WTC11 (cell line): Measurements from ENCODE around the gene SGCA. TPM values are rescaled to one million over a fixed set of nuclear protein-coding genes. Genes with fewer than 3 reads are reported as not detected.

Source experiments
- ATAC-seq: fragments of 200-7000 bp; cut with Tn5 transposase; 2 replicates; pipeline ENCODE4 v1.10.0; 2021; ENCODE audit warnings: mild to moderate bottlenecking, moderate library complexity
- CTCF ChIA-PET: fragments of 300-600 bp; sonication (Branson Sonifier 250); formaldehyde crosslinking; loops from one replicate; lab custom pipeline; 2021; ENCODE audit warnings: antibody characterized with exemption; lab: Charles Lee
- POLR2A ChIA-PET: fragments of 350-600 bp; sonication (Branson Sonifier 250); formaldehyde crosslinking; loops from one replicate; lab custom pipeline; 2021; ENCODE audit warnings: antibody characterized with exemption; lab: Charles Lee
- DNase-seq: peaks from one replicate; pipeline ENCODE4 v3.0.0; 2021; ENCODE audit warnings: low spot score
- H3K27ac Mint-ChIP-seq: 2 replicates; pipeline ENCODE4 v1.8.0; 2021; ENCODE audit warnings: mixed read lengths
- H3K27me3 Mint-ChIP-seq: 2 replicates; pipeline ENCODE4 v1.8.0; 2021; ENCODE audit warnings: low read depth, mild to moderate bottlenecking, moderate library complexity, mixed read lengths
- H3K36me3 Mint-ChIP-seq: 2 replicates; pipeline ENCODE4 v1.8.0; 2021; ENCODE audit warnings: mixed read lengths
- H3K4me1 Mint-ChIP-seq: 2 replicates; pipeline ENCODE4 v1.8.0; 2022; ENCODE audit warnings: mixed read lengths
- H3K4me3 Mint-ChIP-seq: 2 replicates; pipeline ENCODE4 v1.8.0; 2021; ENCODE audit warnings: mild to moderate bottlenecking, moderate library complexity, mixed read lengths
- H3K9me3 Mint-ChIP-seq: 2 replicates; pipeline ENCODE4 v1.8.0; 2021; ENCODE audit warnings: mixed read lengths
- GRHL2 ChIP-seq: fragments of 250-450 bp; sonication (Bioruptor Pico); IDR thresholded peaks from 2 replicates; pipeline ENCODE4 v1.8.0; 2022; ENCODE audit warnings: mild to moderate bottlenecking, moderate library complexity; ENCODE audit not compliant: insufficient replicate concordance, severe bottlenecking
- HMGA2 ChIP-seq: fragments of 250-450 bp; sonication (Bioruptor Pico); IDR thresholded peaks from 2 replicates; pipeline ENCODE4 v1.4.0; 2021; ENCODE audit warnings: mild to moderate bottlenecking, moderate library complexity
- JAZF1 ChIP-seq: fragments of 250-450 bp; sonication (Bioruptor Pico); IDR thresholded peaks from 2 replicates; pipeline ENCODE4 v1.9.0; 2021; ENCODE audit warnings: moderate library complexity, mild to moderate bottlenecking, inconsistent platforms
- JUN ChIP-seq: sonication (generic); formaldehyde crosslinking; IDR thresholded peaks from 2 replicates; pipeline ENCODE4 v1.8.0; 2023; ENCODE audit warnings: mild to moderate bottlenecking, missing genetic modification reagents
- KAT7 ChIP-seq: sonication (generic); formaldehyde crosslinking; IDR thresholded peaks from 2 replicates; pipeline ENCODE4 v1.8.1; 2023; ENCODE audit warnings: missing genetic modification reagents, mild to moderate bottlenecking, borderline replicate concordance
- NFATC4 ChIP-seq: fragments of 250-450 bp; sonication (Bioruptor Pico); IDR thresholded peaks from 2 replicates; pipeline ENCODE4 v1.9.0; 2021; ENCODE audit warnings: mild to moderate bottlenecking
- NFE2L1 ChIP-seq: sonication (generic); formaldehyde crosslinking; IDR thresholded peaks from 2 replicates; pipeline ENCODE4 v1.8.1; 2023; ENCODE audit warnings: missing genetic modification reagents
- NR1H2 ChIP-seq: sonication (generic); formaldehyde crosslinking; IDR thresholded peaks from 2 replicates; pipeline ENCODE4 v1.9.0; 2021; ENCODE audit warnings: mild to moderate bottlenecking, moderate library complexity, missing genetic modification reagents
- SMAD4 ChIP-seq: sonication (generic); formaldehyde crosslinking; IDR thresholded peaks from 2 replicates; pipeline ENCODE4 v1.8.0; 2022; ENCODE audit warnings: mild to moderate bottlenecking, missing genetic modification reagents
- TEAD4 ChIP-seq: sonication (generic); formaldehyde crosslinking; IDR thresholded peaks from 2 replicates; pipeline ENCODE4 v1.8.0; 2022; ENCODE audit warnings: mild to moderate bottlenecking, missing genetic modification reagents
- ZBTB21 ChIP-seq: sonication (generic); formaldehyde crosslinking; IDR thresholded peaks from 2 replicates; pipeline ENCODE4 v1.8.1; 2023; ENCODE audit warnings: mild to moderate bottlenecking, missing genetic modification reagents, borderline replicate concordance
- ZNF121 ChIP-seq: sonication (generic); formaldehyde crosslinking; IDR thresholded peaks from 2 replicates; pipeline ENCODE4 v1.8.0; 2023; ENCODE audit warnings: missing genetic modification reagents
- ZNF219 ChIP-seq: sonication (generic); formaldehyde crosslinking; IDR thresholded peaks from 2 replicates; pipeline ENCODE4 v1.8.0; 2023; ENCODE audit warnings: missing genetic modification reagents, mild to moderate bottlenecking, borderline replicate concordance
- total RNA-seq: library from RNA; stranded (reverse); gene quantifications from 3 replicates; pipeline ENCODE4 v1.2.3, GENCODE V29; 2021
- TF ChIP-seq, protein P1 (sequence below): sonication (generic); formaldehyde crosslinking; IDR thresholded peaks from 2 replicates; pipeline ENCODE4 v1.8.1; 2022; ENCODE audit warnings: missing genetic modification reagents, borderline replicate concordance
- TF ChIP-seq, protein P2 (sequence below): sonication (generic); formaldehyde crosslinking; IDR thresholded peaks from 2 replicates; pipeline ENCODE4 v1.8.1; 2022; ENCODE audit warnings: mild to moderate bottlenecking, moderate library complexity, missing genetic modification reagents
- TF ChIP-seq, protein P3 (sequence below): sonication (generic); formaldehyde crosslinking; IDR thresholded peaks from 2 replicates; pipeline ENCODE4 v1.8.1; 2023; ENCODE audit warnings: mild to moderate bottlenecking, missing genetic modification reagents
- TF ChIP-seq, protein P4 (sequence below): fragments of 250-450 bp; sonication (Bioruptor Pico); IDR thresholded peaks from 2 replicates; pipeline ENCODE4 v1.9.0; 2021; ENCODE audit warnings: moderate library complexity, mild to moderate bottlenecking, inconsistent platforms, borderline replicate concordance
- TF ChIP-seq, protein P5 (sequence below): sonication (generic); formaldehyde crosslinking; IDR thresholded peaks from 2 replicates; pipeline ENCODE4 v1.8.1; 2023; ENCODE audit warnings: mild to moderate bottlenecking, missing genetic modification reagents, borderline replicate concordance

SGCA gene
- total RNA-seq, 1 experiment from 2014 or later = 1.0 TPM

DNA sequence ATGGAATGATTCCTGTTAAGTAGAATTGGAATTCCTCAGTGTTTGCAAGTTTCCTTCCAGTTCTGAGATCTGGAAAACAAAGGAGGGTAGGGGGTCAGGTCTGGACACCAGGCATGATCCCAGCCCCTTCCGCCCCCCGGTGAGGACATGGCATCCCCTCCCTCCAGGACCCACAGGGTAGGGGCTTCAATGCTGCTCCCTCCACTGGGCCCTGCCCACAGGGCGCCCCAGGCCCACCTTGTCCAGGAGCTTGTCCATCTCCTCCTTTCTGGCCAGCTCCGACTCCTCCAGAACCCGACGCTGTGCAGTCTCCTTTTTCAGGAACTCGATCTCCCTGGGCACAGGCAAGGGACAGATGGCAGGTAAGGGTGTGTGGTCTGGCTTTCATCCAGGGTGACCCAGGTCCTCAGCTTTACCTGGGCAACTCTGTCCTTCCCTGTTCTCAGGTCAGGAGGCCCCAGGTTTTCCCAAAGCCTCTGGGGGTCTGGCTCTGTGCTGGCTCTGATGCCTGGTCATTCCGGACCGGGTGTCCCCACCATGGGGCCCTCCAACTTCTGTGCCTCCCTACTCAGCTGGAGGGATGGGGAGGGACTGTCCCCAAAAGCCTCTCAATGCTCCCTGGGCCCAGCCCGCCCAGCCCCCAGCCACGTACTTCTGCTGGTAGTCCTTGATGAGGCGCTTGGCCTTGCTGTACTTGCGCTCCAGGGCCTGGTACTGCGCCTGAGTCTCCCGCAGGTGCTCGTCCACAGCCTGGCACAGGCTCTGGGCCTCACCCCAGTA, 30.3 kb upstream of the SGCA start:
- Mint-ChIP-seq H3K9me3 (no peaks in the 10 kb centered on the region), H3K36me3 (peaks cover 24% of the 10 kb centered on the region), H3K4me3 (no peak overlapping the region), H3K27me3 (peaks cover 19% of the 10 kb centered on the region), H3K4me1 (peaks cover 39% of the 10 kb centered on the region), H3K27ac (no peak overlapping the region)
- ATAC-seq = no peak
- ChIA-PET POLR2A (no interaction called here), CTCF (interaction anchor here (1.0 to 1.9 kb wide), 6 partner anchors 10 to 41 kb away, joined by 3 to 10 read pairs (median 6); no protein-coding TSS in a partner anchor)
- TF ChIP-seq, protein P1, sequence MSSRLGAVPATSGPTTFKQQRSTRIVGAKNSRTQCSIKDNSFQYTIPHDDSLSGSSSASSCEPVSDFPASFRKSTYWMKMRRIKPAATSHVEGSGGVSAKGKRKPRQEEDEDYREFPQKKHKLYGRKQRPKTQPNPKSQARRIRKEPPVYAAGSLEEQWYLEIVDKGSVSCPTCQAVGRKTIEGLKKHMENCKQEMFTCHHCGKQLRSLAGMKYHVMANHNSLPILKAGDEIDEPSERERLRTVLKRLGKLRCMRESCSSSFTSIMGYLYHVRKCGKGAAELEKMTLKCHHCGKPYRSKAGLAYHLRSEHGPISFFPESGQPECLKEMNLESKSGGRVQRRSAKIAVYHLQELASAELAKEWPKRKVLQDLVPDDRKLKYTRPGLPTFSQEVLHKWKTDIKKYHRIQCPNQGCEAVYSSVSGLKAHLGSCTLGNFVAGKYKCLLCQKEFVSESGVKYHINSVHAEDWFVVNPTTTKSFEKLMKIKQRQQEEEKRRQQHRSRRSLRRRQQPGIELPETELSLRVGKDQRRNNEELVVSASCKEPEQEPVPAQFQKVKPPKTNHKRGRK (CRISPR knock-in tag) = no peak
- TF ChIP-seq GRHL2 (CRISPR knock-in tag) = no peak
- TF ChIP-seq TEAD4 (CRISPR knock-in tag) = no peak
- no peak for TF ChIP-seq NFATC4 (CRISPR knock-in tag)
- TF ChIP-seq SMAD4 (CRISPR knock-in tag) = no peak
- no peak for TF ChIP-seq ZNF219 (CRISPR knock-in tag)
- TF ChIP-seq NFE2L1 (CRISPR knock-in tag) = no peak
- no peak for TF ChIP-seq JAZF1
- TF ChIP-seq, protein P2, sequence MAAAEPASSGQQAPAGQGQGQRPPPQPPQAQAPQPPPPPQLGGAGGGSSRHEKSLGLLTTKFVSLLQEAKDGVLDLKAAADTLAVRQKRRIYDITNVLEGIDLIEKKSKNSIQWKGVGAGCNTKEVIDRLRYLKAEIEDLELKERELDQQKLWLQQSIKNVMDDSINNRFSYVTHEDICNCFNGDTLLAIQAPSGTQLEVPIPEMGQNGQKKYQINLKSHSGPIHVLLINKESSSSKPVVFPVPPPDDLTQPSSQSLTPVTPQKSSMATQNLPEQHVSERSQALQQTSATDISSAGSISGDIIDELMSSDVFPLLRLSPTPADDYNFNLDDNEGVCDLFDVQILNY = no peak
- no peak for TF ChIP-seq HMGA2 (CRISPR knock-in tag)
- TF ChIP-seq NR1H2 = no peak
- TF ChIP-seq JUN (CRISPR knock-in tag) = no peak
- TF ChIP-seq, protein P3, sequence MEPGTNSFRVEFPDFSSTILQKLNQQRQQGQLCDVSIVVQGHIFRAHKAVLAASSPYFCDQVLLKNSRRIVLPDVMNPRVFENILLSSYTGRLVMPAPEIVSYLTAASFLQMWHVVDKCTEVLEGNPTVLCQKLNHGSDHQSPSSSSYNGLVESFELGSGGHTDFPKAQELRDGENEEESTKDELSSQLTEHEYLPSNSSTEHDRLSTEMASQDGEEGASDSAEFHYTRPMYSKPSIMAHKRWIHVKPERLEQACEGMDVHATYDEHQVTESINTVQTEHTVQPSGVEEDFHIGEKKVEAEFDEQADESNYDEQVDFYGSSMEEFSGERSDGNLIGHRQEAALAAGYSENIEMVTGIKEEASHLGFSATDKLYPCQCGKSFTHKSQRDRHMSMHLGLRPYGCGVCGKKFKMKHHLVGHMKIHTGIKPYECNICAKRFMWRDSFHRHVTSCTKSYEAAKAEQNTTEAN = no peak
- TF ChIP-seq KAT7 (CRISPR knock-in tag) = no peak
- DNase-seq = no peak

DNA sequence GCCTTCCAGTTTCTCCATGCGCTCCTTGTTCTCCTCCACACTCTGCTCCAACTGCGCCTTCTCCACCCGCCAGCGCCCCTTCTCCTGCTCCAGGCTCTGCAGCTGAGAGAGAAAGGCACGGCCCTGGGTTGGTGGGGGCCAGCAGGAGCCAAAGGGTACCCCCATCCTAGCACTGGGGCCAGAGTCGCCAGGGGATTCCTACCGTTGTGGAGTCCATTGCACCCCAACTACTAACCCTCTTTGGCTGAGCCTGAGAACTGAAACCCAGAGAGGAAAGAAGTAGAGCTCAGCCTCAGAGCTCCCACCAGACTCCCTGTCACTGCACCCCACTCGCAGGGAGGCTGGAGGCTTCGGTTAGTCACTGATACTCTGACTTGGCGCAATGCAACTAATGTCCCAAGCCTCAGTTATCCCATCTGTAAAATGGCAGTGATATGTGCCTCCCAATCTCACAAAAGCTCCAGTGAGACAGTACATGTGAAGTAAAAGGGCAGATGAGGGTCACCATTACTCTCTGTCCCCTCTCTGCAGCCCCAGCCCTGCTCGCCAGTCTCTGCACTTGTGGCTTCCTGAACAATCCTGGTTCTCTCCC, 29.6 kb upstream of the SGCA start:
- peaks cover 12% of the 10 kb centered on the region for H3K27me3 Mint-ChIP-seq
- H3K27ac Mint-ChIP-seq = no peak overlapping the region
- peaks cover 27% of the 10 kb centered on the region for H3K36me3 Mint-ChIP-seq
- no peak for ATAC-seq
- H3K4me1 Mint-ChIP-seq = peaks cover 32% of the 10 kb centered on the region
- H3K4me3 Mint-ChIP-seq = no peak overlapping the region
- POLR2A ChIA-PET = no interaction called here
- CTCF ChIA-PET = interaction anchor here (0.7 to 1.9 kb wide), 9 partner anchors 10 to 261 kb away, joined by 3 to 10 read pairs (median 4); partner anchors contain the start of gene LRRC59
- DNase-seq = no peak
- H3K9me3 Mint-ChIP-seq = no peaks in the 10 kb centered on the region
- TF ChIP-seq ZBTB21 (CRISPR knock-in tag) = no peak
- TF ChIP-seq ZNF121 (CRISPR knock-in tag) = no peak
- TF ChIP-seq, protein P4, sequence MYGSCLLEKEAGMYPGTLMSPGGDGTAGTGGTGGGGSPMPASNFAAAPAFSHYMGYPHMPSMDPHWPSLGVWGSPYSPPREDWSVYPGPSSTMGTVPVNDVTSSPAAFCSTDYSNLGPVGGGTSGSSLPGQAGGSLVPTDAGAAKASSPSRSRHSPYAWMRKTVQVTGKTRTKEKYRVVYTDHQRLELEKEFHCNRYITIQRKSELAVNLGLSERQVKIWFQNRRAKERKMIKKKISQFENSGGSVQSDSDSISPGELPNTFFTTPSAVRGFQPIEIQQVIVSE (CRISPR knock-in tag) = no peak
- TF ChIP-seq, protein P5, sequence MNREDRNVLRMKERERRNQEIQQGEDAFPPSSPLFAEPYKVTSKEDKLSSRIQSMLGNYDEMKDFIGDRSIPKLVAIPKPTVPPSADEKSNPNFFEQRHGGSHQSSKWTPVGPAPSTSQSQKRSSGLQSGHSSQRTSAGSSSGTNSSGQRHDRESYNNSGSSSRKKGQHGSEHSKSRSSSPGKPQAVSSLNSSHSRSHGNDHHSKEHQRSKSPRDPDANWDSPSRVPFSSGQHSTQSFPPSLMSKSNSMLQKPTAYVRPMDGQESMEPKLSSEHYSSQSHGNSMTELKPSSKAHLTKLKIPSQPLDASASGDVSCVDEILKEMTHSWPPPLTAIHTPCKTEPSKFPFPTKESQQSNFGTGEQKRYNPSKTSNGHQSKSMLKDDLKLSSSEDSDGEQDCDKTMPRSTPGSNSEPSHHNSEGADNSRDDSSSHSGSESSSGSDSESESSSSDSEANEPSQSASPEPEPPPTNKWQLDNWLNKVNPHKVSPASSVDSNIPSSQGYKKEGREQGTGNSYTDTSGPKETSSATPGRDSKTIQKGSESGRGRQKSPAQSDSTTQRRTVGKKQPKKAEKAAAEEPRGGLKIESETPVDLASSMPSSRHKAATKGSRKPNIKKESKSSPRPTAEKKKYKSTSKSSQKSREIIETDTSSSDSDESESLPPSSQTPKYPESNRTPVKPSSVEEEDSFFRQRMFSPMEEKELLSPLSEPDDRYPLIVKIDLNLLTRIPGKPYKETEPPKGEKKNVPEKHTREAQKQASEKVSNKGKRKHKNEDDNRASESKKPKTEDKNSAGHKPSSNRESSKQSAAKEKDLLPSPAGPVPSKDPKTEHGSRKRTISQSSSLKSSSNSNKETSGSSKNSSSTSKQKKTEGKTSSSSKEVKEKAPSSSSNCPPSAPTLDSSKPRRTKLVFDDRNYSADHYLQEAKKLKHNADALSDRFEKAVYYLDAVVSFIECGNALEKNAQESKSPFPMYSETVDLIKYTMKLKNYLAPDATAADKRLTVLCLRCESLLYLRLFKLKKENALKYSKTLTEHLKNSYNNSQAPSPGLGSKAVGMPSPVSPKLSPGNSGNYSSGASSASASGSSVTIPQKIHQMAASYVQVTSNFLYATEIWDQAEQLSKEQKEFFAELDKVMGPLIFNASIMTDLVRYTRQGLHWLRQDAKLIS (CRISPR knock-in tag) = no peak
